ENCODE measurements around the gene C2orf68. TPM values are rescaled to one million over a fixed set of nuclear protein-coding genes. Genes with fewer than 3 reads are reported as not detected.
A peak's percentile ranks its signal among the peaks of the same experiment; 100 is the strongest.

C2orf68 gene
- total and polyA plus RNA-seq, 2 of the 13 experiments (the other 11 are each of a cell fraction or from before 2014, with no cell fraction given): 47.1 to 77.4 TPM

GRCh38 chr2:85599468-85600234, 12.2 kb downstream of the C2orf68 start (continued):
- TF ChIP-seq ZNF891 (CRISPR knock-in tag; IDR thresholded peaks at IDR 0.05) (peak; percentile 42; the same call in 1 of the 2 replicates), MAF1 (CRISPR knock-in tag; IDR thresholded peaks at IDR 0.05; ENCODE audit: borderline replicate concordance) (no peak), ZFP41 (CRISPR knock-in tag; IDR thresholded peaks at IDR 0.05; ENCODE audit: borderline replicate concordance) (no peak), SP4 (CRISPR knock-in tag; IDR thresholded peaks at IDR 0.05) (peak; percentile 32; the same call in 1 of the 2 replicates), RBFOX2 (IDR thresholded peaks at IDR 0.05; ENCODE audit: low read depth, low read length) (peak; percentile 71), MTF2 (CRISPR knock-in tag; IDR thresholded peaks at IDR 0.05; ENCODE audit: borderline replicate concordance) (no peak), AKAP8 (CRISPR knock-in tag; IDR thresholded peaks at IDR 0.05) (peak; percentile 12; the same call in 1 of the 2 replicates), MED8 (CRISPR knock-in tag; IDR thresholded peaks at IDR 0.05; ENCODE audit: insufficient replicate concordance) (no peak), KLF16 (CRISPR knock-in tag; IDR thresholded peaks at IDR 0.05) (no peak), MAFF (IDR thresholded peaks at IDR 0.05; ENCODE audit: low read depth, low read length) (no peak), ZNF598 (CRISPR knock-in tag; IDR thresholded peaks at IDR 0.05; ENCODE audit: borderline replicate concordance) (0 out of 2 replicates have a peak, but pooled peaks have one; percentile 59), ZBTB38 (CRISPR knock-in tag; IDR thresholded peaks at IDR 0.05) (peak; percentile 95), ZNF746 (CRISPR knock-in tag; IDR thresholded peaks at IDR 0.05) (no peak), ZNF768 (CRISPR knock-in tag; IDR thresholded peaks at IDR 0.05) (no peak), HNRNPL (IDR thresholded peaks at IDR 0.05; ENCODE audit: low read depth, low read length) (peak; percentile 38; the same call in 1 of the 2 replicates), ZNF558 (CRISPR knock-in tag; IDR thresholded peaks at IDR 0.05; ENCODE audit: borderline replicate concordance) (no peak)
- TF ChIP-seq, protein P1, sequence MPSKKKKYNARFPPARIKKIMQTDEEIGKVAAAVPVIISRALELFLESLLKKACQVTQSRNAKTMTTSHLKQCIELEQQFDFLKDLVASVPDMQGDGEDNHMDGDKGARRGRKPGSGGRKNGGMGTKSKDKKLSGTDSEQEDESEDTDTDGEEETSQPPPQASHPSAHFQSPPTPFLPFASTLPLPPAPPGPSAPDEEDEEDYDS (CRISPR knock-in tag; IDR thresholded peaks at IDR 0.05): no peak
- TF ChIP-seq, protein P2, sequence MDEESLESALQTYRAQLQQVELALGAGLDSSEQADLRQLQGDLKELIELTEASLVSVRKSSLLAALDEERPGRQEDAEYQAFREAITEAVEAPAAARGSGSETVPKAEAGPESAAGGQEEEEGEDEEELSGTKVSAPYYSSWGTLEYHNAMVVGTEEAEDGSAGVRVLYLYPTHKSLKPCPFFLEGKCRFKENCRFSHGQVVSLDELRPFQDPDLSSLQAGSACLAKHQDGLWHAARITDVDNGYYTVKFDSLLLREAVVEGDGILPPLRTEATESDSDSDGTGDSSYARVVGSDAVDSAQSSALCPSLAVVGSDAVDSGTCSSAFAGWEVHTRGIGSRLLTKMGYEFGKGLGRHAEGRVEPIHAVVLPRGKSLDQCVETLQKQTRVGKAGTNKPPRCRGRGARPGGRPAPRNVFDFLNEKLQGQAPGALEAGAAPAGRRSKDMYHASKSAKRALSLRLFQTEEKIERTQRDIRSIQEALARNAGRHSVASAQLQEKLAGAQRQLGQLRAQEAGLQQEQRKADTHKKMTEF (CRISPR knock-in tag; IDR thresholded peaks at IDR 0.05): no peak
- TF ChIP-seq, protein P3, sequence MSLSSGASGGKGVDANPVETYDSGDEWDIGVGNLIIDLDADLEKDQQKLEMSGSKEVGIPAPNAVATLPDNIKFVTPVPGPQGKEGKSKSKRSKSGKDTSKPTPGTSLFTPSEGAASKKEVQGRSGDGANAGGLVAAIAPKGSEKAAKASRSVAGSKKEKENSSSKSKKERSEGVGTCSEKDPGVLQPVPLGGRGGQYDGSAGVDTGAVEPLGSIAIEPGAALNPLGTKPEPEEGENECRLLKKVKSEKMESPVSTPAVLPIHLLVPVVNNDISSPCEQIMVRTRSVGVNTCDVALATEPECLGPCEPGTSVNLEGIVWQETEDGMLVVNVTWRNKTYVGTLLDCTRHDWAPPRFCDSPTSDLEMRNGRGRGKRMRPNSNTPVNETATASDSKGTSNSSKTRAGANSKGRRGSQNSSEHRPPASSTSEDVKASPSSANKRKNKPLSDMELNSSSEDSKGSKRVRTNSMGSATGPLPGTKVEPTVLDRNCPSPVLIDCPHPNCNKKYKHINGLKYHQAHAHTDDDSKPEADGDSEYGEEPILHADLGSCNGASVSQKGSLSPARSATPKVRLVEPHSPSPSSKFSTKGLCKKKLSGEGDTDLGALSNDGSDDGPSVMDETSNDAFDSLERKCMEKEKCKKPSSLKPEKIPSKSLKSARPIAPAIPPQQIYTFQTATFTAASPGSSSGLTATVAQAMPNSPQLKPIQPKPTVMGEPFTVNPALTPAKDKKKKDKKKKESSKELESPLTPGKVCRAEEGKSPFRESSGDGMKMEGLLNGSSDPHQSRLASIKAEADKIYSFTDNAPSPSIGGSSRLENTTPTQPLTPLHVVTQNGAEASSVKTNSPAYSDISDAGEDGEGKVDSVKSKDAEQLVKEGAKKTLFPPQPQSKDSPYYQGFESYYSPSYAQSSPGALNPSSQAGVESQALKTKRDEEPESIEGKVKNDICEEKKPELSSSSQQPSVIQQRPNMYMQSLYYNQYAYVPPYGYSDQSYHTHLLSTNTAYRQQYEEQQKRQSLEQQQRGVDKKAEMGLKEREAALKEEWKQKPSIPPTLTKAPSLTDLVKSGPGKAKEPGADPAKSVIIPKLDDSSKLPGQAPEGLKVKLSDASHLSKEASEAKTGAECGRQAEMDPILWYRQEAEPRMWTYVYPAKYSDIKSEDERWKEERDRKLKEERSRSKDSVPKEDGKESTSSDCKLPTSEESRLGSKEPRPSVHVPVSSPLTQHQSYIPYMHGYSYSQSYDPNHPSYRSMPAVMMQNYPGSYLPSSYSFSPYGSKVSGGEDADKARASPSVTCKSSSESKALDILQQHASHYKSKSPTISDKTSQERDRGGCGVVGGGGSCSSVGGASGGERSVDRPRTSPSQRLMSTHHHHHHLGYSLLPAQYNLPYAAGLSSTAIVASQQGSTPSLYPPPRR (CRISPR knock-in tag; IDR thresholded peaks at IDR 0.05; ENCODE audit: borderline replicate concordance): 0 out of 2 replicates have a peak, but pooled peaks have one; percentile 15
- TF ChIP-seq, protein P4, sequence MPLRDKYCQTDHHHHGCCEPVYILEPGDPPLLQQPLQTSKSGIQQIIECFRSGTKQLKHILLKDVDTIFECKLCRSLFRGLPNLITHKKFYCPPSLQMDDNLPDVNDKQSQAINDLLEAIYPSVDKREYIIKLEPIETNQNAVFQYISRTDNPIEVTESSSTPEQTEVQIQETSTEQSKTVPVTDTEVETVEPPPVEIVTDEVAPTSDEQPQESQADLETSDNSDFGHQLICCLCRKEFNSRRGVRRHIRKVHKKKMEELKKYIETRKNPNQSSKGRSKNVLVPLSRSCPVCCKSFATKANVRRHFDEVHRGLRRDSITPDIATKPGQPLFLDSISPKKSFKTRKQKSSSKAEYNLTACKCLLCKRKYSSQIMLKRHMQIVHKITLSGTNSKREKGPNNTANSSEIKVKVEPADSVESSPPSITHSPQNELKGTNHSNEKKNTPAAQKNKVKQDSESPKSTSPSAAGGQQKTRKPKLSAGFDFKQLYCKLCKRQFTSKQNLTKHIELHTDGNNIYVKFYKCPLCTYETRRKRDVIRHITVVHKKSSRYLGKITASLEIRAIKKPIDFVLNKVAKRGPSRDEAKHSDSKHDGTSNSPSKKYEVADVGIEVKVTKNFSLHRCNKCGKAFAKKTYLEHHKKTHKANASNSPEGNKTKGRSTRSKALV (CRISPR knock-in tag; IDR thresholded peaks at IDR 0.05): no peak
